Glomerular visceral epithelial cell (primary cell): ENCODE measurements around the gene SPTBN2.
"Not testable (repeated sequence)": the region's sequence is repeated elsewhere in the genome, so short reads cannot be mapped to it uniquely, and the experiment has no call there.

Experiments used
- DNase-seq: peaks from one replicate; pipeline ENCODE4 v3.0.0-alpha.2; 2016; ENCODE audit errors: extremely low spot score

SPTBN2 gene

GRCh38 chr11:66684635-66685034 is 44.4 kb downstream of the SPTBN2 start:
- DNase-seq: no peak

- no peak for DNase-seq
Observed at GRCh38 chr11:66683877-66684276, 45.1 kb downstream of the SPTBN2 start.

DNA sequence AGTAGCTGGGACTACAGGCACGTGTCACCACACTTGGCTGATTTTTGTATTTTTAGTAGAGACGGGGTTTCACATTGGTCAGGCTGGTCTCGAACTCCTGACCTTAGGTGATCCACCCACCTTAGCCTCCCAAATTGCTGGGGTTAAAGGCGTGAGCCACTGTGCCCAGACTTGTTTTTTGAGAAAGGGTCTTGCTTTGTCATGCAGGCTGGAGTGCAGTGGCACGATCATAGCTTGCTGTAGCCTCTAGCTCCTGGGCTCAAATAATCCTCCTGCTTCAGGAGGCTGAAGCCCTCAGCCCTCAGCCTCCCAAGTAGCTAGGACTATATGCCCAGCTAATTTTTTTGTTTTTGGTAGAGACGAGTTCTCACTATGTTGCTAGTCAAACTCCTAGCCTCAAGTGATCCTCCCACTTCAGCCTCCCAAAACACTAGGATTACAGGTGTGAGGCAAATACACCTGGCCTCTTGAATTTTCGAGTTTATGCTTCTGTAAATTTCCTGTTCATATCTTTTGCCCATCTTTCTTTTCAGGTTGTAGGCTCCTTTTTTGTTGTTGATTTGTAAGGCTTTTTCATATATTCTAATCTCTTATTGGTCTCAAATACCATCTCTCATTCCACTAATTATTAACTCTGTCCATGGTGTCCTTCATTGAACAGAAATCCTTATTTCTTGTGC is 47.9 kb downstream of the SPTBN2 start:
- DNase-seq: no peak

GRCh38 chr11:66677599-66678375 is 51.2 kb downstream of the SPTBN2 start, which contains the start of gene RBM4B:
Gene RBM4B (minus strand): TSS chr11:66677887. CDS start chr11:66677079, 808 bp downstream.
- peak; percentile 95 for DNase-seq

GRCh38 chr11:66676931-66677598 is 52.0 kb downstream of the SPTBN2 start:
- DNase-seq: peak; percentile 6

DNA sequence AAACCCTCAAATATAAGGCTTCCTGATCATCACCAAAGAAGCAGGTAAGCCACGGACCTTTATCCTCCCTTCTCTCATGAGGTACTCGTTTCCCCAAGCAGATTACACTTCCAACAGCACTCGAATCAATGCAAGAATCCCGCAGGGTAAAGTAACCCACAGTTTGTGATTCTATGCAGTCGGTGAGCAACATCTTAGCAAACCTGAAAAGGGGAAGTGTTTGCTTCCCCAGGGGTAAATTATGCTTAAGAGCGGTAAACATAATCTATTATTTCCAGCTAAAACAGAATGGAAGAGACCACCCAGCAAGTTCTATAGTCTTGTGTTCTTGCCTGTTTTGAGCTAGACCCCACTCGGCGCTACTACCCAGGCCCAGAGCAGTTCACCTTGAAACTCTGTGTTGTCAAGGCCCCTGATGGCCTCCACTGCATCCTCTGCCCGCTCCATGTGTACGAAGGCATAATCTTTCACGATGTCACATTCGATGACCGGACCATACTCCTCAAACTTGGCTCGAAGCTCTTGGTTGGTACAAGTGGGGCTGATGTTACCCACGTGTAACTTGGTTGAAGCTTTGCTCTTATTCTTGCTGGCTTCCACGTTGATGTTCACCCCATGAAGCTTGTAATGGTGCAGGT is 52.6 kb downstream of the SPTBN2 start:
- no peak for DNase-seq

GRCh38 chr11:66674964-66675602 is 53.9 kb downstream of the SPTBN2 start:
- DNase-seq: no peak

DNA sequence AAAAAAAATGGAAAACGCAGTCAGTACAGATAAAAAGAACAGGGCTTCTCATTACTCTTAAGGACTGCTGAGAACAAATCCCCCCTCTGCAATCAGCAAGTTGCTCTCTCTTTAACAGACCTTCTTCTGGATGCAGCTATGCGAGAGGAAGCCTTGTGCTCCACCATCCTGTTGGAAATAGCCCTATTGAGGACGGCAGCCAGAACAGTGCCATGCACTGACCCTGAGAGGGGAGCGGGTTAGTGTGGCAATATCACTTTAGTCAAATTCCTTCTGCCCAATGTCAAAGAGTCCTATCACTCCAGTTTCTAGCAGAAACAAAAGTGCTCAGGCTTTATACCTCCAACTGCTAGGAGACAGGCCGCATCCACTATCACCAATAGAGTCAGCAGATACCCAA is 58.2 kb downstream of the SPTBN2 start:
- no peak for DNase-seq

DNA sequence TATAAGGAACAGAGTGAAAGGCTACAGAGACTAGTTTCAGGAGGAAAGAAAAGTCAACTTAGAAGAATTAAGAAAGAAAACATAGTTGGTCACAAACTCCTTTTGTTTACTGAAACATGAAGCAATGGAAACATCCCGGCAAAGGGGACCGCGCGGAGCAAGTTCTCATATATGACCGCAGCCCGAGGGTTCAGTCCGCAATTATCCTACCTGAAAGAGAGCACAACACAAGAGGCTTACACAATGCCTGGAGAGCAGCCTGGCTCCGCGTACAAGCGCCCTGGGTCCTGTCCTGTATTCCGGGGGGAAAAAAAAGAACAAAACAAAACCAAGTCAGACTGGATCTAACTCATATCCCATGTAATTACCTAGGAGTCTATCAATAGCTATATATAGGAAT is 63.6 kb downstream of the SPTBN2 start:
- DNase-seq: no peak

DNA sequence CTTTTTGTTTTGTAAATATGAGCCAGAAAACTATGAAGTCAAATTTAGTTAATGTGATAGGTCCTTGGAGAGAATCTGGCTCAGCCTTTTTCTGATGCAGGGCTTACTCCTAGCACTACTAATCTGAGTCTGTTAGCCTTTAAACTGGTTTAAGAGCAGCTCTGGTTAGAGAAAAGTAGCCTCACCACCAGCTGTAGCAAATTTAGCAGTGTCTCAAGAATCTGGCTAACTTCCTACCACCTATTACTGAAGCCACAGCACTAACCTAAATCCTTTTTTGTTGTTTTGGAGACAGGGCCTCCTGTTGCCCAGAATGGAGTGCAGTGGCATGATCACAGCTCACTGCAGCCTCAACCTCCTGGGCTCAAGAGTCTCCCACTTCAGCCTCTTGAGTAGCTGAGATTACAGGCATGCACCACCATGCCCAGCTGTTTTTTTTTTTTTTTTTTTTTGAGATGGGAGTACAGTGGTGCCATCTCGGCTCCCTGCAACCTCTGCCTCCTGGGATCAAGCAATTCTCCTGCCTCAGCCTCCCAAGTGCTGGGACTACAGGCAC is 65.2 kb downstream of the SPTBN2 start:
- DNase-seq: no peak

- DNase-seq: no peak
Observed at GRCh38 chr11:66659763-66660162, 69.3 kb downstream of the SPTBN2 start.

DNA sequence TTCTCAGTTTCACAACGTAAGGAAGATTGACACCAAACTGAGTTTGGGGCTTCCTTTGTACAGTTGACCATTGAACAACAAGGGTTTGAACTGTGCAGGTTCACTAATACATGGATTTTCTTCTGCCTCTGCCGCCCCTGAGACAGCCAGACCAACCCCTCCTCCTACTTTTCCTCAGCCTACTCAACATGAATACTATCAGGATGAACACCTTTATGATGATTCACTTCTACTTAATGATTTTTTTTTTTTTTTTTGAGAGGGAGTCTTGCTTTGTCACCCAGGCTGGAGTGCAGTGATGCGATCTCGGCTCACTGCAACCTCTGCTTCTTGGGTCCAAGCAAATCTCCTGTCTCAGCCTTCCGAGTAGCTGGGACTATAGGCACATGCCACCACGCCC is 75.9 kb downstream of the SPTBN2 start:
- DNase-seq: no peak

DNA sequence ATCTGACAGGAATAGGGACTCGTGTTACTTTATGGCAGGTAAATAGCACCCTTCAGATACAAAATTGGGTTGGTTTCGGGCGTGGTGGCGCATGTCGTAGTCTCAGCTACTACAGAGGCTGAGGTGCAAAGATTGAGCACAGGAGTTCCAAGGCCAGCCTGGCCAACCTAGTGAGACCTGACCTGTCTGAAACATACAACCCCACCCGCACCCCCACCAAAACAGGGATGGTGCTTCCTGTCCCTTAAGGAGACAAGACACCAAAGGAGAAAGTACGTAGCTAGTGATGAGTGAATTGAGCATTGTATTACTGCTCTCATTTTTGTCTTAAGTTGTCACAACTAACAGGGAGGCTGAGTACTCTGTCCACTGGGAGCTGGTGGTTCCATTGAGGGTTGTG is 76.4 kb downstream of the SPTBN2 start:
- no peak for DNase-seq

- DNase-seq: peak; percentile 58
Observed at GRCh38 chr11:66651016-66651415, 78.0 kb downstream of the SPTBN2 start.

DNA sequence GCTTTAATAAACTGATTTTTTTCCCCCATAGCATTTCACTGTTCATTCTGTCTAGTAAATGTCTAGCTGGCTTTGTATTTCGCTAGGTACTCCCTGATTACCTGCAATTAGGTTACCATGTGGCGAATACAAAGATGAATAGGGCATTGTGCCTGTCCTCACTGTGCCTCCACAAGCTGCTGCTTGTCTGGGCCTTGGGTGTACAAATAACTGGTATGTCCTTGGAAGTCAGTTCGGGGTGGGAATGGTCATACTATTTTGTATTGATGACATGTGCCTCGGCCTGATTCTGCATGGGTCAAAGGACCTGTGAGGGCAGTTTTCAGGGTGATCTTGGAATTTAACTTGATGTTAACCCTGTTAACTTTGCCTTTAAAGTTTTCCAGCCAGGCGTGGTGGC is 79.1 kb downstream of the SPTBN2 start:
- no peak for DNase-seq

DNA sequence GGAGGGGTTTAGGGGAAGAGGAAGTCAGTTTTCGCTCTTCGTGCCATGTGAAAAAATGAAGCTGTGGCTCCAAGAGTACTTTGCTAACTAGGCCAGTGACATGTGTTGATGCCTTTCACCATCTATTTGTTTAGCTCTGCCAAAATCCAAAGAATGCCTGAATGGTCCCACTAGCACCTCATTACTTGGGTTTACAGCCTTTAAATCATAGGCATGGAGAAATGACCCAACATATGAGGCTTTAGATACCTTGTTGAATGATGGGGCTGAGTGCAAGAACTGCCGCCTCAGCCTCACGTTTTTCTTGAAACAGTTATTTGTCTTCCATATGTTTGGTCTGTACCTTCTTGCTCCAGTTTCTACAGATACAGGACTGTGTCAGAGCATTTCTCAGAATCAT is 82.2 kb downstream of the SPTBN2 start:
- no peak for DNase-seq

DNA sequence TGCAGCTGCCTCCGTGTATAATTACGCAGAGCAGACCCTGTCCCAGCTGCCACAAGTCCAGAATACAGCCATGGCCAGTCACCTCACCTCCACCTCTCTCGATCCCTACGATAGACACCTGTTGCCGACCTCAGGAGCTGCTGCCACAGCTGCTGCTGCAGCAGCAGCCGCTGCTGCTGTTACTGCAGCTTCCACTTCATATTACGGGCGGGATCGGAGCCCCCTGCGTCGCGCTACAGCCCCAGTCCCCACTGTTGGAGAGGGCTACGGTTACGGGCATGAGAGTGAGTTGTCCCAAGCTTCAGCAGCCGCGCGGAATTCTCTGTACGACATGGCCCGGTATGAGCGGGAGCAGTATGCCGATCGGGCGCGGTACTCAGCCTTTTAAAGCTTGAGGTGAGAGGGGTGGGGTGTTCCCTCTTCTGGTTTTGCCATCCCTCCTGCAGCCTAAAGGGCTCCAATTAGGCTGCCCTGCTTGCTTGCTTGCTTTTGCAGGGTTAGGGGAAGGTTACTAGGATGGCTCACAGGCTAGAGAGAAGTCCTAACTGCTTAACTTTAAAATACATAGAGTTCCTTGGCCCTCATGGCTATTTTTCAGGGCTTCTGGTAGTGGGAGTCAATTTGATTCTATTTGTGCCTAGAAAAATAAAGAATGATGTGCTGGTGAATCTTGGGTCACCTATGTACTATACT is 85.1 kb downstream of the SPTBN2 start:
- DNase-seq: no peak

GRCh38 chr11:66641834-66642233 is 87.2 kb downstream of the SPTBN2 start:
- no peak for DNase-seq

DNA sequence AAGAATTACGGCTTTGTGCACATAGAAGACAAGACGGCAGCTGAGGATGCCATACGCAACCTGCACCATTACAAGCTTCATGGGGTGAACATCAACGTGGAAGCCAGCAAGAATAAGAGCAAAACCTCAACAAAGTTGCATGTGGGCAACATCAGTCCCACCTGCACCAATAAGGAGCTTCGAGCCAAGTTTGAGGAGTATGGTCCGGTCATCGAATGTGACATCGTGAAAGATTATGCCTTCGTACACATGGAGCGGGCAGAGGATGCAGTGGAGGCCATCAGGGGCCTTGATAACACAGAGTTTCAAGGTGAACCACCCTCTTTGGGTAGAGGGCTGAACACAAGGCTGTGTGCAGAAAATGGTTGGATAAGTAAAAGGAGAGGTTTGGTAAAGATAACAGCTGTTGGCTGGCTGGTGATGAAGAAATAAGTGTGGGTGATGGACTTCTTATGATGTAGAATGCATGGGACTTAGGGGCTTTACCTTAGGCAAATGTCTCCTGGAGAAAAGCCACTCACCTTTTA is 89.1 kb downstream of the SPTBN2 start:
- DNase-seq: not testable (repeated sequence)

DNA sequence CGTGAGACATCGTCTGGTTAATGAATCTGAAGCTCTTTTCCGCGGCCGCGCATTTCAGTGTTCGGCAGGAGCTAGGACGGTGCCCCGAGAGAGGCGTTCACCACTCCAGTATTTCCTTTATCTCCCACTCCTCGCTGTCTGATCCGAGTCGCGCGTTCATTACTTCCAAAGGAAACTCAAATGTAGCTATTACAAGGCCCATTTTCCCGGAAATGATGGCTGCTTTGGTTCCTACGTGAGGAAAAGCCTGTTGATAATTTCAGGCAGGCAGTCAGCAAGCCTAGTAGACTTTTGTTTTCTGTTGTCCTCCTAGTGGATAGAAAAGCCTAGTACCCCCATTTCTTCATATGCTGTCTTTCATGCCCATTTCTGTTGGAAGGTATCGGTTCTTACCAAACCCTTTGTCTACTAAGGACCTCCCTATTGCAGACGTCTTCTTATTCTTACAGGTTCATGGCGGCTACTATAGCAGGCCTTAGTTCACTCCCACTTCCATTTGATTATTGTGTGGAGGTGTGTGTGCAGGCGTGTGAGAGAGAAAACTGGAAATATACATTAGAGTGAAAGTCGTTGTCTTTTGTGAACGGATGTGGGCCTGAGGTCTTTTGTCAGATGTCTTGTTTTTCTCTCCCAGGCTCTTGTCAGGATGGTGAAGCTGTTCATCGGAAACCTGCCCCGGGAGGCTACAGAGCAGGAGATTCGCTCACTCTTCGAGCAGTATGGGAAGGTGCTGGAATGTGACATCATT is 89.8 kb downstream of the SPTBN2 start:
- peak; percentile 28 for DNase-seq
